GM08714 (cell line): Measurements from ENCODE around the gene IL27RA.

Experiments
- H3K4me3 ChIP-seq: fragments of 200-500 bp; sonication (Bioruptor generic); 2 replicates; pipeline ENCODE4 v1.5.1; 2014; ENCODE audit warnings: mild to moderate bottlenecking, low read length, inconsistent platforms
- ZNF274 ChIP-seq: IDR thresholded peaks from 2 replicates; pipeline ENCODE4 v1.6.1; 2012; ENCODE audit warnings: mild to moderate bottlenecking, low read depth, low read length

The IL27RA gene

DNA sequence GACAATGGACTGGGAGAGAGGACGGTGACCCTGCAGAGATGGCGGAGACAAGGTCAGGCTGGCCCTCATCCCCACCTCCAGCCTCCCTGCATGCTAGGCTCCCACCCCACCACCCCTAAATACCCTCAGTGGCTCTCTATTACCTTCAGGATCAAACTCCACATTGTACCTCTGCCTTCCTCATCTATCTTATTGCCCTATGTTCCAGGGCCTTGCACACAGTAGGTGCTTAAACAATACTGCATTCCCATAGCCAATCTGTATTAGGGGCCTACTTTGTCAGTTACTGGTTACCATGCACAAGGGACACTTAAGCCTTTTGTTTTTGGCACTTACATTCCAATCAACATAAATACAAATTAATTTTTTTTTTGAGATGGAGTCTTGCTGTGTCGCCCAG lies 23.8 kb downstream of the IL27RA start:
- no peak overlapping the region for H3K4me3 ChIP-seq
- no peak for TF ChIP-seq ZNF274

DNA sequence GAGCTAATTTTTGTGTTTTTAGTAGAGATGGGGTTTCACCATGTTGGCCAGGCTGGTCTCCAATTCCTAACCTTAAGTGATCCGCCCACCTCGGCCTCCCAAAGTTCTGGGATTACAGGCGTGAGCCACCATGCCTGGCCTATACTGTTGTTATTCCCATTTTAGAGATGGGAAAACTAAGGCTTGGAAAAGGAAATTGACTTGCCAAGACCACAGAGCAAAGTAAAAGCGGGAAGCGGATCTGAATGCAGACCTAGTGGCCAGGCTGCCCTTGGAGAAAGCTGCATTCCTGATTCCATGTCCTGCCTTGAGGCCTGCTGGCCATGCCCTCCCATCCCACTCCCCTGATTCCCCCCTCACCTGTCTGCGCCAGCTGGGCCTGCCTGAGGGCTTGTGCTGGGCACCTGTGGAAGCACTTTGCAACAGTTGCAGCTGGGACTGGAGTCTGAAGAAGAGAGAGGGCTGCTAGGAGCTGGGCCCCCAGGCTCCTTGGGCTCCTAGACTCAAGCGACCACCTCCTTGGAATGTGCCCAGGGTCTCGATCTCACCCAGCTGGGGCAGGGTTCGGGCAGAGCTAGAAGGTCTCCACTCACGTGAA lies 24.6 kb downstream of the IL27RA start:
- no peak for TF ChIP-seq ZNF274
- H3K4me3 ChIP-seq = no peak overlapping the region

DNA sequence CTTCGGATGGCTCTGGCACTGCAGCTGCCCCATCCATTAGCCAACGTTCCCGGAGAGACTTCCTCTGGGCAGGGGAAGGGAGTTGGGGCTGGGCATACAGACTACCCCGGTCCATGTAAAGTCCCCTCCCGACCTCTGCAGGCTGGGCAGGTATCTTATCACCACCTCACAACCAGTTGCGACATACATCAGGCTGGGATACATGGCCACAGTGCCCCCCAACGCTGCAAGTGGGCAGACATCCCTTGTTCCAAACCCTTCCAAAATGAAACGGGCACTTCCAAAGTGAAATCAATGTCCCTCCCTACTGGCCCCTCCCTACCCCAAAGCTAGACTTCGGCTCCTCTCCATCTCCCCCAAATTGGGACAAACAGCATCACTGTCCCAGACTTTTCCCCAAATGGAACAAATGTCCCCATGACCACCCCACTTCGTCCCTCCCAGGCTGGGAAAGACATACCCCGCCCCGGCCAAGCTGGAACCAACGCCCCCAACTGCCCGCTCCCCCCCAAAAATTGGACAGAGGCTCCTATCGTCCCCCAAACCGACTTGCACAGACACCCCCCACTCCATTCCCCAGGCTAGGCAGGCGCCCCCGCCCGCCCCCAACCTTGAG lies 25.3 kb downstream of the IL27RA start:
- H3K4me3 ChIP-seq = no peak overlapping the region
- TF ChIP-seq ZNF274 = no peak

DNA sequence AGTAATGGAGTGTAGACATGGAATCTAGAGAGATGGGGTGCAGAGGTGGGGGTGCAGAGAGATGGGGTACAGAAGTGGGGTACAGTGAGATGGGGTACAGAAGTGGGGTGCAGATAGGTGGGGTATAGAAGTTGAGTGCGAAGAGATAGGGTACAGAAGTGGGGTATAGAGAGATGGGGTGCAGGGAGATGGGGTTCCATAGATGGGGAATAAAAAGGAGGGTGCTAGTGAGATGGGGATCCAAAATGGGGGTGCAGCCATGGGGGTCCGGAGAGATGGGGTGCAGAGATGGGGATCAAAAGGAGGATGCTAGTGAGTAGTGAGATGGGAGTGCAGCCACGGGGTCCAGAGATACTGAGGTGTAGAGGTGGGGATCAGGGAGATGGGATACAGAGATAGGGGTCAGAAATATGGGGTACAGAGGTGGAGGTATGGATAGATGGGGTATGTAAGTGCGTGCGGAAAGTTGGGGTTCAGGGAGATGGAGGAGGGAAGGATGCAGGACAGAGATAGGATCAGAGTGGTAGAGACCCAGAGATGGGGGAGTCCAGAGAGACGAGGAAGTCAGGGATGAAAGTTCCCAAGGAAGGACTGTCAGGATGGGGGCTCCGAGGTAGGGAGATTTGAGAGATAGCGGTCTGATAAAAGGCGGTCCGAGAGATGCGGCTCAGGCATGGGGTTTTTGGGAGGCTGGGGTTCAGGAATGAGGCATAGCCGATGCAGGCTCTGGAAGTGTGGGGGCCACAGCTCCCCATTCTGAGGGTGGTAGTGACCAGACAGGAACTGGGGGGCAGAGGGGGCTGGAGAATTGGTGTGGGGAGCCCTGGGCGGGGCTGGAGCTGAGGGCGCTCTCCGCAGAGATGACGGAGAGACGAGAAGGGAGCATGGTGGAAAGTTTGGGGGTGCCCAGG lies 26.9 kb downstream of the IL27RA start:
- no peak for TF ChIP-seq ZNF274
- no peak overlapping the region for H3K4me3 ChIP-seq

DNA sequence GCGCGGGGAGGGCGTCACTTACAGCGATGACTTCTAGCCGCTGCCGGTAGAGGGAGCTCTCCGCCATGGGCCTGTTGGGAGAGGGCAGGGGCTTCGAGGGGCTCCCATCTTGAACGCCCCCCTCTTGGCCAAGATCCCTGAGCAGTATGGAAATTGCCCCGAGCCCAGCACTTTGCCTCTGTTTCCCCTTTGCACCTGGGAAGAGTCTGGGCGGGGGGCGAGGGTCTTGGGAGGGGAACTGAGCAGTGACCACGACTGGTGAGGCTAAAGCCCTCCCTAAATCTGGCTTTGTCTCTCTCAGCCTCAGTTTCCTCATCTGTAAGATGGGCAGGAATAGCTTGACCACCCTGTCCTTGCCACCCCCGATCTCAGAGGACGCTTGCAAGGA lies 27.5 kb downstream of the IL27RA start:
- no peak for TF ChIP-seq ZNF274
- no peak overlapping the region for H3K4me3 ChIP-seq

DNA sequence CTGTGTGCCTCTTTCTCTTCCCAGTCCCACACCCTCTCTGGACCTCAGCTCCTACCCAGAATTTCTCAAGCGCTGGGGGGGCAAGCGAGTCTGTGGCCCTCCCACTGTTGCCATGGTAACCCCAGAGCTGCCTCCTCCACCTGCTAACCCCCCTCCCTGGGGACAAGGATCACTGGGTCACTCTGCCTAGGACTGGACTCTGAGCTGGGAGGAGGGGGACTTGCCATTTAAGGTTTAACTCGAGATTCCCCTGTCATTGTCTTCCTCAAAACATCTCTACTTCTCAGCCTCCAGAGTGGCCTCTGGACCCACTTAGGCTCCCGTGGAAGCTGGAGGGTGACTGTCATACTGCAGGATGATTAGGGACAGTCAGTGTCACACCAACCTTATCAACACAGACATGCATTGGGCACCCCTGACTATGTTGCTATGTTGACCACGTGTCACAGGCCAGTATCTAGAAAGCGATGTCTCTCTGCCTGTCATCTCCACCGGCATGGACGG lies 28.1 kb downstream of the IL27RA start:
- no peak for TF ChIP-seq ZNF274
- no peak overlapping the region for H3K4me3 ChIP-seq

DNA sequence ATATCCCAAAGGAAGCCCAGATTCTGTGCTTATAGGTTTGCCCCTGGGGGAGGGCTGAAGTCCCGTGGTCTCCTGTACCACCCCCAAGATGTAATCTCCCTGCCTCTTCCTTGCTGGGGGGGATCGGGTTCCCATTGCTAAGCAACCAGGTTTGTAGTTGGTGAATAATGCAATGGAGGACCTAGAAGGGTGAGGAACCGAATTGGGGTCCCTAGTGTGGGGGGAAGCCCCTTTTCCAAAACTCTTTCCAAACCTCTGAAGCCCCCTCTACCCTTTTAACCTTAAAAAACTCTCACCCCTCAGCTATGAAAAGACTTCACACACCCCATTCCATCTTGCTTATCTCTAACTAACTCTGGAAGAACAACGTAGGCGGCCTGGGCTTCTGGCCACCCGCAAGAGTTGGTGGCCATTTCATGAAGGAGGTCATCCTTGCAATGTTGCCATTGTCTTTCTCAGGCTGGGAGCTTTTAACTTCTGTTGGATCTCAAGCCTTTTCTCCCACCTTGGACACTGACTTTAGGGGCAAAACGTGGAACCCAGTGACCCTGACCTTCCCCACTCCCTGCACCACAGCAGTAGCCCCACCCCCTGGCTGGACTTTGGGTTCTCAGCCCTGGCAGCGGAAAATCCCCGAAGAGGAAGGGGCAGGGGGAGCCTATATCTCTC lies 29.7 kb downstream of the IL27RA start:
- no peak for TF ChIP-seq ZNF274
- H3K4me3 ChIP-seq = no peak overlapping the region

DNA sequence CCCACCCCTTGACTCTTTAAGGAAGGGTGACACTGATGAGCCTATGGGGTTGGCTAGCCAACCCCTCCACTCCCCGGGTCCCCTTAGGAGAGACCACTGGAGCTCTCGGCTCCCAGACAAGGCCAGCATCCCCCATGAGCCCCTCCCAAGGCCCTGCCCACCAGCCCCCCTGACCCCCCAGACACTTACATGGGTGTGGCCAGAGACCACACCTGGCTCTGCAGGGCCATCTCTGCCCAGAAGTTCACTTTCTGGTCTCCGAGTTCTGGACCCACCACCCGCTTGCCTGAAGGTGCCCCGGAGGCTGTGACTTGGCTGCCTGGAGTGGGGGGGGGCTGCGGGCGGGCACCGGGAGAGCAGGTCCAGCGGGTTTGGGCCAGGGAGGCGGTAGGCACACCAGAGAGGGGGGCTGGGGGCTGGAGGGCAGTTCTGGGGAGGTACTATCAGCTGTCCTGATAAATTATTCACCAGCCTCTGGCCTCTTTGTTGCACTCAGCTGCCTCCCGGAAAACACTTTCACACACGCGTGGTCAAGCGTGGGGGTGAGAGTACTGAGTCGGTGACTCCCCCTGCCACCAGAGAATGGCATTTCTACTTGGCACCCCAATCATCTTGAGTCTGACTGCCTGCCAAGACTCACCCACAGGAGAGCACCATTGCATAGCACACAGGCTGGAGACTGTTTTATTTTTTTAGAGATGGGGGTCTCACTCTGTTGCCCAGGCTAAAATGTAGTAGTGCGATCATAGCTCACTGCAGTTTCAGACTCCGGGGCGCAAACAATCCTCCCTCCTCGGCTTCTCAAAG lies 30.4 kb downstream of the IL27RA start, which contains the start of gene PALM3:
TSS of gene PALM3 (minus strand) at position 326 of the 807 bp plus-strand sequence. CDS start at position 230, 96 bp downstream.
- no peak for TF ChIP-seq ZNF274
- H3K4me3 ChIP-seq = no peak within 1 kb of the TSS

DNA sequence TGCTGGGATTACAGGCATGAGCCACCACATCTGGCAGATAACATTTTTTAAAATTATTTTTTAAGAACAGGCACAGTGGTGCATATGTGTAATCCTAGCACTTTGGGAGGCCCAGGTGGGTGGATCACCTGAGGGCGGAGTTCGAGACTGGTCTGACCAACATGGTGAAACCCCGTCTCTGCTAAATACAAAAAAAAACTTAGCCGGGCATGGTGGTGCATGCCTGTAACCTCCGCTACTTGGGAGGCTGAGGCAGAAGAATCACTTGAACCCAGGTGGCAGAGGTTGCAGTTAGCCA lies 30.9 kb downstream of the IL27RA start:
- TF ChIP-seq ZNF274 = no peak
- H3K4me3 ChIP-seq = no peak overlapping the region

DNA sequence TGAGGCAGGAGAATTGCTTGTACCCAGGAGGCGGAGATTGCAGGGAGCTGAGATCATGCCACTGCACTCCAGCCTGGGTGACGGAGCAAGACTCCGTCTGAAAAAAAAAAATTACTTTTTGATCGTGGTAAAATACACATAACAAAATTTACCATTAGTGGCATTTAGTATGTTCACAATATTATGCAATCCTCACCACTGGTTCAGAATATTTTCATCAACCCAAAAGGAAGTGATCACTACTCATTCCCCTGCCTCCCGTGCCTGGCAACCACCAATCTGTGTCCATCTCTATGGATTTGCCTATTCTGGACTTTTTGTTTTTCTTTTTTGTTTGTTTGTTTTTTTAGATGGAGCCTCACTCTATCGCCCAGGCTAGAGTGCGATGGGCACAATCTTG lies 31.5 kb downstream of the IL27RA start:
- no peak overlapping the region for H3K4me3 ChIP-seq
- no peak for TF ChIP-seq ZNF274

DNA sequence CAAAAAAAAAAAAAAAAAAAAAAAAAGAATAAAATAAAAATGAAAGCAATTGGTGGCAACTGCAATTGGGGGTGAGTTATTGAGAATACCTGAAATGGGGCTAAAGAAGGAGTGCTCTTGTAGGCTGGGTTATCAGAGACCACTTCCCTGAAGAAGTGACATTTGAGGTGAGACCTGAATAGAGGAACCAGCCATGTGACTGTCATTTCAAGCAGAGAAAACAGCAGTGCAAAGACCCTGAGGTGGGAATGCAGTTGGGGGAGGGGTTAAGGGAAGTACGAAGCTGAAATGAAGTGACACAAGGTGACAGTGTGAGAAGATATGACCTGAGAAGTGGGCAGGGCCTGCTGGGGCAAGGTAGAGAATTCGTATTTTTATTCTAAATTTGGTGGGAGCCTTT lies 34.6 kb downstream of the IL27RA start:
- no peak overlapping the region for H3K4me3 ChIP-seq
- TF ChIP-seq ZNF274 = no peak

DNA sequence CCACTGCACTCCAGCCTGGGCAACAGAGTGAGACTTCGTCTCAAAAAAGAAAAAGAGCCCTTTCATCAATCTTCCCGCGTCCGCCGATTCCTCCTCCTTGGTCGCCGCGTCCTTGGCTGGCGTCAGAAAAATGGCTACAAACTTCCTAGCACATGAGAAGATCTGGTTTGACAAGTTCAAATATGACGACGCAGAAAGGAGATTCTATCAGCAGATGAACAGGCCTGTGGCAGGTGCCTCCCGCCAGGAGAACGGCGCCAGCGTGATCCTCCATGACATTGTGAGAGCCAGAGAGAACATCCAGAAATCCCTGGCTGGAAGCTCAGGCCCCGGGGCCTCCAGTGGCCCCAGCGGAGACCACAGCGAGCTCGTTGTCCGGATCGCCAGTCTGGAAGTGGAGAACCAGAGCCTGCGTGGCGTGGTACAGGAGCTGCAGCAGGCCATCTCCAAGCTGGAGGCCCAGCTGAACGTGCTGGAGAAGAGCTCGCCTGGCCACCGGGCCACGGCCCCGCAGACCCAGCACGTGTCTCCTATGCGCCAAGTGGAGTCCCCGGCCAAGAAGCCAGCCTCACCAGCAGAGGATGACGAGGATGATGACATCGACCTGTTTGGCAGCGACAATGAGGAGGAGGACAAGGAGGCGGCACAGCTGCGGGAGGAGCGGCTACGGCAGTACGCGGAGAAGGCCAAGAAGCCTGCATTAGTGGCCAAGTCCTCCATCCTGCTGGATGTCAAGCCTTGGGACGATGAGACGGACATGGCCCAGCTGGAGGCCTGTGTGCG lies 38.9 kb downstream of the IL27RA start:
- H3K4me3 ChIP-seq = no peak overlapping the region
- no peak for TF ChIP-seq ZNF274
